Panc1 (cell line): Measurements from ENCODE around the gene LAMB1. TPM values are rescaled to one million over a fixed set of nuclear protein-coding genes. Genes with fewer than 3 reads are reported as not detected.
A peak's percentile ranks its signal among the peaks of the same experiment; 100 is the strongest.

Experiments used
- ATAC-seq: fragments of 200-7000 bp; cut with Tn5 transposase; 2 replicates; pipeline ENCODE4 v1.9.1; 2020; ENCODE audit warnings: mild to moderate bottlenecking, moderate library complexity
- BruUV-seq: library from RNA; stranded (reverse); fragments of 400-500 nt; replicated peaks from 2 replicates; lab custom pipeline; 2021; lab: Mats Ljungman, UMichigan
- CTCF ChIA-PET: fragments of 300-600 bp; sonication (Branson Sonifier 250); formaldehyde crosslinking; loops from one replicate; lab custom pipeline; 2022; ENCODE audit warnings: antibody characterized with exemption; lab: Charles Lee
- POLR2A ChIA-PET: fragments of 300-600 bp; sonication (Branson Sonifier 250); formaldehyde crosslinking; loops from one replicate; lab custom pipeline; 2022; ENCODE audit warnings: antibody characterized with exemption; lab: Charles Lee
- DNase-seq: peaks from one replicate; pipeline ENCODE4 v3.0.0-alpha.2; 2010; ENCODE audit warnings: low read depth, low spot score
- H3K27ac ChIP-seq: 2 replicates; pipeline ENCODE4 v1.5.1; 2011; ENCODE audit warnings: mild to moderate bottlenecking, low read length, inconsistent platforms
- H3K27me3 ChIP-seq: fragments of 200-500 bp; sonication (Bioruptor generic); 2 replicates; pipeline ENCODE4 v1.6.0; 2014; ENCODE audit warnings: low read length, inconsistent platforms; ENCODE audit not compliant: control insufficient read depth, insufficient read depth
- H3K36me3 ChIP-seq: fragments of 200-500 bp; sonication (Bioruptor generic); 2 replicates; pipeline ENCODE4 v1.5.1; 2014; ENCODE audit warnings: inconsistent platforms, mild to moderate bottlenecking, low read length, moderate library complexity; ENCODE audit not compliant: control insufficient read depth, insufficient read depth
- H3K4me1 ChIP-seq: 2 replicates; pipeline ENCODE4 v1.5.1; 2011; ENCODE audit warnings: inconsistent platforms, mild to moderate bottlenecking, low read length, moderate library complexity; ENCODE audit not compliant: control insufficient read depth, insufficient read depth
- H3K4me3 ChIP-seq, 2 experiments: 2 replicates each; pipeline ENCODE4 v1.5.1; 2011 to 2012; ENCODE audit warnings: low read depth in 2 of 2, low read length in 2 of 2, mild to moderate bottlenecking in 2 of 2, inconsistent platforms in 1 of 2, moderate library complexity in 1 of 2
- H3K9me3 ChIP-seq: fragments of 200-500 bp; sonication (Bioruptor generic); 2 replicates; pipeline ENCODE4 v1.5.1; 2014; ENCODE audit warnings: low read depth, mild to moderate bottlenecking, inconsistent platforms, low read length, moderate library complexity; ENCODE audit not compliant: control insufficient read depth, insufficient read depth
- CTCF ChIP-seq: fragments of 450-650 bp; IDR thresholded peaks from 2 replicates; pipeline ENCODE4 v1.5.1; 2017; ENCODE audit warnings: mild to moderate bottlenecking
- POLR2AphosphoS5 ChIP-seq: IDR thresholded peaks from 2 replicates; pipeline ENCODE4 v1.6.1; 2012; ENCODE audit warnings: mild to moderate bottlenecking, low read depth, low read length, moderate library complexity
- REST ChIP-seq, 2 experiments: IDR thresholded peaks; 2 replicates each; pipeline ENCODE4 v1.6.1; 2011 to 2012; ENCODE audit warnings: low read depth in 2 of 2, control low read depth in 1 of 2, low read length in 1 of 2, mild to moderate bottlenecking in 1 of 2, moderate library complexity in 1 of 2; ENCODE audit not compliant: insufficient read depth in 1 of 2
- SIN3A ChIP-seq: IDR thresholded peaks from 2 replicates; pipeline ENCODE4 v1.6.1; 2012; ENCODE audit warnings: low read depth, mild to moderate bottlenecking, low read length, moderate library complexity, borderline replicate concordance; ENCODE audit not compliant: insufficient read depth
- TCF7L2 ChIP-seq: IDR thresholded peaks from 2 replicates; pipeline ENCODE4 v1.6.1; 2011; ENCODE audit warnings: mild to moderate bottlenecking, low read depth, low read length, inconsistent platforms
- in situ Hi-C: cut with HindIII; loops from 2 replicates; pipeline ENCODE4 v1.10.0; 2016; ENCODE audit warnings: low sequenced_read_pairs, low pct_unique_long_range_greater_than_20kb
- intact Hi-C: fragments of 100-400 bp; cut with micrococcal nuclease; formaldehyde crosslinking; loops from one replicate; pipeline ENCODE4 v1.10.0; 2022; ENCODE audit not compliant: unreplicated experiment
- total RNA-seq: library from RNA; stranded (reverse); gene quantifications from one replicate; pipeline ENCODE4 v1.2.1, GENCODE V29; 2021; ENCODE audit not compliant: unreplicated experiment

The LAMB1 gene
- total RNA-seq, 1 experiment from 2014 or later, result 204 TPM

GRCh38 chr7:108014215-108014614 lies 11.3 kb upstream of the LAMB1 start:
- no peak for DNase-seq
- peaks cover 67% of the 10 kb centered on the region for H3K4me1 ChIP-seq
- peak overlapping the region; percentile 71 for H3K27ac ChIP-seq
- no peak for TF ChIP-seq REST (IDR thresholded peaks at IDR 0.05; ENCODE audit: insufficient read depth in 1 of 2, low read depth in 2 of 2, low read length in 1 of 2)
- no peak for TF ChIP-seq POLR2AphosphoS5
- no peak for TF ChIP-seq TCF7L2
- TF ChIP-seq CTCF, result no peak
- TF ChIP-seq SIN3A, result no peak
- H3K9me3 ChIP-seq, result no peaks in the 10 kb centered on the region
- BruUV-seq, result no TSS peak
- in situ Hi-C loops, result no loop called here
- no peak overlapping the region for H3K4me3 ChIP-seq
- H3K27me3 ChIP-seq, result no peaks in the 10 kb centered on the region
- no peaks in the 10 kb centered on the region for H3K36me3 ChIP-seq
- intact Hi-C loops, result loop anchor here (10.0 kb wide), 1 partner anchor 81 kb away; no protein-coding TSS in a partner anchor
- no peak for ATAC-seq
- POLR2A ChIA-PET, result interaction anchor here (0.6 kb wide), 1 partner anchor 16 kb away, joined by 8 read pairs; no protein-coding TSS in a partner anchor
- CTCF ChIA-PET, result interaction anchor here (2.2 kb wide), 1 partner anchor 10 kb away, joined by 8 read pairs; no protein-coding TSS in a partner anchor

- ChIA-PET POLR2A (no interaction called here), CTCF (no interaction called here)
- no peak for TF ChIP-seq POLR2AphosphoS5
- TF ChIP-seq SIN3A, result no peak
- TF ChIP-seq REST (IDR thresholded peaks at IDR 0.05; ENCODE audit: insufficient read depth in 1 of 2, low read depth in 2 of 2, low read length in 1 of 2), result no peak
- TF ChIP-seq TCF7L2, result no peak
- TF ChIP-seq CTCF, result no peak
- DNase-seq, result no peak
- no peaks in the 10 kb centered on the region for H3K36me3 ChIP-seq
- no TSS peak for BruUV-seq
- in situ Hi-C loops, result no loop called here
- peaks cover 65% of the 10 kb centered on the region for H3K4me1 ChIP-seq
- intact Hi-C loops, result loop anchor here (10.0 kb wide), 1 partner anchor 82 kb away; no protein-coding TSS in a partner anchor
- ATAC-seq, result peak; percentile 53; the same call in 1 of the 2 replicates
- H3K27ac ChIP-seq, result peak overlapping the region; percentile 71
- no peaks in the 10 kb centered on the region for H3K27me3 ChIP-seq
- H3K9me3 ChIP-seq, result no peaks in the 10 kb centered on the region
- no peak overlapping the region for H3K4me3 ChIP-seq
Measured at GRCh38 chr7:108012499-108013430, 9.8 kb upstream of the LAMB1 start.
